Left renal pelvis (tissue), 4 donors: ENCODE results near the gene SLC17A1. TPM values are rescaled to one million over a fixed set of nuclear protein-coding genes. Genes with fewer than 3 reads are reported as not detected.
"Not testable (repeated sequence)": the region's sequence is repeated elsewhere in the genome, so short reads cannot be mapped to it uniquely, and the experiment has no call there.

ENCODE experiments used
- DNase-seq, 4 donors: peaks; one replicate each; pipeline ENCODE4 v3.0.0-alpha.2; 2013; ENCODE audit warnings: low read depth in 4 of 4, low spot score in 3 of 4
- polyA plus RNA-seq, 4 donors: library from polyadenylated mRNA; unstranded; fragments of 120-200 nt; gene quantifications; one replicate each; pipeline ENCODE4 v1.2.1, GENCODE V29; 2013; ENCODE audit not compliant: insufficient read length in 4 of 4

The SLC17A1 gene
- polyA plus RNA-seq, 4 donors: 0.64 to 30.7 (median 21.5) TPM

GRCh38 chr6:25764611-25765010 is 67.2 kb downstream of the SLC17A1 start:
- DNase-seq: no peak

DNA sequence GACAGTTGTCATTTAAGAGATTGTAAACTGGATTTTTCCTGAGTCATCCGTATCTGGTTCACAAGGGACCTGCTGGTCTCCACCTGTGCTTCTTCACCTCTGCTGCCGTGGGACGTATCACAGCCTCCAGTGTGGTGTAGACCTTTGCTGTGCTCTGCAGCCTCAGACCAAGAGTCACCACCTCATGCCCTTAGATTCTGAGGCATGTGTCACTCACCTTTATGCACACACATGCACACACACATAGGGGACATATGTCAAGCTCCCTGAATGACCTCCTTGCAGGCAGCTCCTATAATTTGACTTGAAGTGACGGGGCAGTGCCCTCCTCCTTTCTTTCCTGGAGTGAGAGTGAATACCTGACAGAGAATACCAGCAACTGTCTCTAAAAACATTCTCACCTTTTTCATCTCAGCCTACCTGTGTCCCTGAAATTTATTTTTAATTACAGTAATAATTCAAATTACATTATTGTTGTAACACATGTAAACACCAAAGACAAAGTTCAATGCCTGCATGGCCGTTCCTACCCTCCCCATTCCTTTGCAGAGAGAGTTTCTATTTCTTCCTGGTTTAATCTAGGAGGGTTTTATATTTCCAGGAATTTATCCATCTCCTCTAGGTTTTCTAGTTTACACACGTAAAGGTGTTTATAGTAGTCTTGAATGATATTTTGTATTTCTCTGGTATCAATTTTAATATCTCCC is 73.8 kb downstream of the SLC17A1 start:
- no peak for DNase-seq

DNA sequence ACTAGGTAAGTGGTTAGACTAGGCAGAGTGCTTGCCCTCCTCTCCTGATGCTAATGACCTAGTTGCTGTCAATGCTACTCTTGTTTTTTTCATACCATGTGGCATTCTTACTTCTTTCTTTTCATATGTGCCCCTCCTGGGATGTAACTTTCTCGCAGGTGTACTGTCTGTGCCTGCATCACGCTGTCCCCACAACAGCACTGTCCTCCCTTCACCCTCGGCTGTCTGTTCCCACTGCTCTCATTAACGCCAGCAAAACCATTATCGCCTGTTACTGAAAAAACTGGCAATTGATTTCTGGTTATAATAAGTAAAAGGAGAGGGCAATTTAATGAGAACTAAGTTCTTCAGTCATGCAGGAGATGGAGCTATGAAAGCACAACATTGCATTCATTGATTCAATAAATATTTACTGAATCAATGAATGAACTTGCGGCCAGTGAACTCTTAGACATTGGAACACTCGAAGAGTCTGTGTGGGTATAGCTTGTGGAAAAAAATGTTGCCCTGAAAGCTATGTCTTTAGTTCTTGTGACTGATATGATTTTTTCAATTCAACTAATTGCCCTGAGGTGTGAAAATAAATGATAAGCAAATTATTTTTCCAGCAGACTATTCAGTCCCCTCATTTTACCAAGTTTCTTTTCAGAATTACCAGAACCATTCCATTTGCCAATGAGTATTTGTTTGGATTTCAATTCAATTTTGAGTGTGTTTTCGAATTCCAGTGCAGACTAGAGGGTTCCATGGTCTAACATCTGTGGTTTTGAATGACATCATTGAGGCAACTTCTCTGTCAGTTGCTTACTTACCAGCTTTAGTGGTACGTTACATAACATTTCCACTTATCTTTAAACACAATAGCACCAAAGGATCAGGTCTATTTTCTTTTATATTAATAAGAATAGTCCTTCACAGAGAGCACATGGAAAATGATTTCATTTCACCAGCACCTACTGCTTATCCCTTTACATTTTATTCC is 75.2 kb downstream of the SLC17A1 start:
- no peak for DNase-seq

- no peak for DNase-seq
Measured at GRCh38 chr6:25755483-25755882, 76.4 kb downstream of the SLC17A1 start.

GRCh38 chr6:25754535-25754934 is 77.3 kb downstream of the SLC17A1 start, which contains the start of gene SLC17A4:
SLC17A4 (plus strand) TSS chr6:25754742; CDS start chr6:25761963, 7,221 bp downstream.
- DNase-seq: no peak

- DNase-seq: no peak
Measured at GRCh38 chr6:25753079-25753478, 78.8 kb downstream of the SLC17A1 start.

DNA sequence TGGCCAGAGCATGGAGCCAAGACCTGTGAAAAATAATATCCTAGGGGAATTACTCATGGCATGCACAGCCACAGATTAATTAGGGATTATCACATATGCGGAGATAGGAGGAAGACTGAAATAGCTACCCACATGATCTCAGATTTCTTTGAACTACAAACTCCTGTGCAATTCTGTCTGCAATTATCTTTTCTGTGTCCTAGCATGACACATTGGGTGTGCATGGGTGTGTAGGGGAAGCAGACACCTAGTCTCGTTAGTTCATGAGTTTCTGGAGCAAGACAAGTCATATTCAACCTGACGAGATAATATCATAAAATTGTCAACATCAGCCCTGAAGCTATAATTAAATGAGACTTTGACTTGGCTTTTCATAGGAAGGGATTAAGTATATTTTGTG is 80.9 kb downstream of the SLC17A1 start:
- no peak for DNase-seq

- DNase-seq: no peak
Measured at GRCh38 chr6:25749837-25750236, 82.0 kb downstream of the SLC17A1 start.

- DNase-seq: not testable (repeated sequence)
Measured at GRCh38 chr6:25748601-25749517, 83.0 kb downstream of the SLC17A1 start.

DNA sequence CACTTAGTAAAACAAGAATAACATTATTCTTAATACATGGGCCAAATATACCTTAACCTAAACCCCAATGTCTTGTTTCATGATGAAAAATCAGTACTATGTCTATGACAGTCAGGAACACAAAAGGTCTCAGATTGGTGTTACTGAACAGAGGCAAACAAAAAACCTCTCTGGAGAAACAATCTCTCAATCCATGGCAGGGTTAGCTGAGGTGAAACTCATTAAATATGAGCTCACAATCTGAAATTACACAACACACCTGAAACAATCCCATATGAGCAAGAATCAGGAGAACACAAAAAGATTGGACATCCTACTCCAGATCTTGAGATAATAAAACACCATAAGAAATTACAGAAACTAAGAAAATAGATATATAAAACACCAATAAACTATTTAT is 83.8 kb downstream of the SLC17A1 start:
- DNase-seq: no peak

DNA sequence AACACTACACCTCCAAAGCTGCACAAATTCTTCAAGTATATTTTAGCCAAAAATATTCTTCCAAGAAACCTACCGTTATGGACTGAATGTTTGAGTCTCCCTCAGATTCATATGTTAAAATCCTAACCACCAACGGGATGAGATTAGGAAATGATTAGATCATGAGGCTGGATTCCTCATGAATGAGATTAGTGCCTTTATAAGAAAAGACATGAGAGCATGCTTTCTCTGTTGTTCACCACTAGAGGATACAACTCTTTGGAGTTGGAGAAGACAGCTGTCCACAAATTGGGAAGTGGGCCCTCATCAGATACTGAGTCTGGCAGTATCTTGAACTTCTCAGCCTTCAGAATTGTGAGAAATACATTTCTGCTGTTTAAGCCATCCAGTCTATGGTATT is 84.4 kb downstream of the SLC17A1 start:
- DNase-seq: no peak

- no peak for DNase-seq
Measured at GRCh38 chr6:25746968-25747367, 84.9 kb downstream of the SLC17A1 start.

DNA sequence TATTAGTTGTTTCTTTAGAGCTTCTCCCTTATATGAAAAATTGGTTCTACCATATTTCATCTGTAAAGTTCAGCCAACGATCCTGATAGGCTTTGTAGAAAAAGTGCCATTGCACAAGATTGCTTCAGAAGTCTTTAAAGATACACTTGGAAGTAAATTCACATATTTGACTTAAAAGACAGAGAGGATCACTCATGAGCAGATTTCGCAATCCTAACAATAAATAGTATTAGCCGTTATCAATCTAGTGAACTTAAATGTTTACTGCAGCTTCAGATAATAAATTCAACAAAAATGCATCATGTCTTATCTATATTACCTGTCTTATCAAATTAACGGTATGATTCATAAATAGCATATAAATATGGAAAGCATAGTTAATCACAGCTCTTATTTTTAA is 86.0 kb downstream of the SLC17A1 start:
- no peak for DNase-seq

- no peak for DNase-seq
Measured at GRCh38 chr6:25743868-25744267, 88.0 kb downstream of the SLC17A1 start.

DNA sequence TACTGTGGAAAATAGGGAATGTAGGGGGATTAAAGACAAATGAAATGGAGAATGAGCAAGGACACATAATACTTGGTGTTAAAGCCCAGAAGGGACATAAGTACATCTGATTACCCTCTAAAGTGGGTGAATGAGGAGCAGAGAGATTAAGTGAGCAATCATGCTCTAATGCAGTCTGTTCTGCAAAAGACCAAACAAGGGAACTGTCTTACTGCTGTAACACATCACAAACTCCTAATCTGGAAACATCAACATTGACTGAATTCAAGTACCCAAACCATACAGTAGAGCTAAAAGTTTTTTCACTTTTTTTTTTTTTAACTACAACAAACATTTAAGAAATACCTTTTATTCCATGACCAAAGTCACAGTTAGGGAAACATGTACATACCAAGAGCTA is 96.6 kb downstream of the SLC17A1 start:
- no peak for DNase-seq

Other genes with a start within 250 kb of the SLC17A1 start
- gene SCGN, start 179.8 kb downstream of the SLC17A1 start, polyA plus RNA-seq: under 1 TPM in 2 of 4 donors, not detected in 2; 0.16 to 0.31 TPM
- gene SLC17A4, start 77.3 kb downstream of the SLC17A1 start, polyA plus RNA-seq: 1 to 10 TPM in 2 of 4 donors, under 1 TPM in 2; 0.14 to 1.8 (median 1.1) TPM
- gene SLC17A3, start 42.2 kb upstream of the SLC17A1 start, polyA plus RNA-seq: under 1 TPM in 3 of 4 donors, not detected in 1; 0.29 to 0.93 (median 0.89) TPM
- under 1 TPM; 0.30 to 0.72 (median 0.50) TPM for gene SLC17A2, start 98.6 kb upstream of the SLC17A1 start, polyA plus RNA-seq
- 10 to 100 TPM in 3 of 4 donors, 1 to 10 TPM in 1; 7.6 to 11.8 (median 10.4) TPM for gene TRIM38, start 130.8 kb upstream of the SLC17A1 start, polyA plus RNA-seq